ENCODE results near the gene SNAPC2. TPM values are rescaled to one million over a fixed set of nuclear protein-coding genes. Genes with fewer than 3 reads are reported as not detected.

The SNAPC2 gene
- total RNA-seq, 2 experiments from 2014 or later, result 18.7 to 20.2 TPM

DNA sequence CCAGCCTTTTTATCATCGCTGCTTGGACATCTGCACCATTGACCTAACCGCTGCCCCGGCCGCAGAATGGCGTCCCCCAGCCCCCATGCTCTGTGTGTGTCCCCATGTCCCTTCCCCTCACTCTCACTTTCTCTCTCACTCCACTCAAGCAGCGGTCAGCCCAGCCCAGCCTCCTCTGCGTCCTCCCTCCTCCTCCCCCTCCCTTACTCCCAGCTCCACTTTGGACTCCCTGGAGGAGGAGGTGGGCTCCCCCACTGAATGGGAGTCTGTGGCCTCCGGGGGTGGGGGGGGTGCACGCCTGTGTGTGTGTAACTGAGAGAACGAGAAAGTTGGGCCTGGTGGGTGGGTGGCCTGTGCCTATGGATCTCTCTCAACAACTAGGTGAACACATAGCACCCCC lies 14.3 kb upstream of the SNAPC2 start:
- ChIA-PET POLR2A (no interaction called here), CTCF (interaction anchor here (1.1 kb wide), 1 partner anchor 37 kb away, joined by 6 read pairs; no protein-coding TSS in a partner anchor)
- Mint-ChIP-seq H3K27me3 (peaks cover 3% of the 10 kb centered on the region), H3K27ac (no peak overlapping the region), H3K9me3 (peaks cover 2% of the 10 kb centered on the region), H3K36me3 (peaks cover 13% of the 10 kb centered on the region), H3K4me3 (peak overlapping the region; percentile 48), H3K4me1 (ENCODE audit: low read depth) (peaks cover 21% of the 10 kb centered on the region)
- intact Hi-C loops (cut with micrococcal nuclease), result no loop called here
- no peak for DNase-seq

DNA sequence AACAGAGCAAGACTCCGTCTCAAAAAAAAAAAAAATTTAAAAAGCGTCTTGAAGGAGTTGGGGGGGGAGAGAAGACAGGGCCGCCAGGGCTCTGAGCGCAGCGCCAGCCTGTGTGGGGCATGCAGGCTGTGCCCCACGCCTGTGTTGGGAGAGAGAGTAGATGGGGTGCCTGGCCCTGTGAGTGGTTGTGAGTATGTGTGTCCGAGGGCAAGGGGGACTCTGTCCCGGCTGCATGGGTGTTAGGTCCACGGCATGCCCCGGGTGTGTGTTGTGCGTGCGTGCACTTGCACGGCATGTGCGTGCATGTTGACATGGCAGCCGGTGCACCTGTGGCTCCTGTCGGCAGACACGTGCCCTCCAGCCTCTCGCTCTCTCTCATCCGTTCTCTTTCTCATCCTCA lies 13.0 kb upstream of the SNAPC2 start:
- intact Hi-C loops (cut with micrococcal nuclease), result no loop called here
- peaks cover 21% of the 10 kb centered on the region for H3K4me1 Mint-ChIP-seq (ENCODE audit: low read depth)
- ChIA-PET POLR2A (interaction anchor here (0.7 kb wide), 1 partner anchor 13 kb away, joined by 3 read pairs; the partner anchor contains the start of gene SNAPC2), CTCF (no interaction called here)
- no peak overlapping the region for H3K4me3 Mint-ChIP-seq
- H3K36me3 Mint-ChIP-seq, result peaks cover 21% of the 10 kb centered on the region
- peaks cover 3% of the 10 kb centered on the region for H3K27me3 Mint-ChIP-seq
- H3K27ac Mint-ChIP-seq, result no peak overlapping the region
- DNase-seq, result no peak
- H3K9me3 Mint-ChIP-seq, result peaks cover 2% of the 10 kb centered on the region

DNA sequence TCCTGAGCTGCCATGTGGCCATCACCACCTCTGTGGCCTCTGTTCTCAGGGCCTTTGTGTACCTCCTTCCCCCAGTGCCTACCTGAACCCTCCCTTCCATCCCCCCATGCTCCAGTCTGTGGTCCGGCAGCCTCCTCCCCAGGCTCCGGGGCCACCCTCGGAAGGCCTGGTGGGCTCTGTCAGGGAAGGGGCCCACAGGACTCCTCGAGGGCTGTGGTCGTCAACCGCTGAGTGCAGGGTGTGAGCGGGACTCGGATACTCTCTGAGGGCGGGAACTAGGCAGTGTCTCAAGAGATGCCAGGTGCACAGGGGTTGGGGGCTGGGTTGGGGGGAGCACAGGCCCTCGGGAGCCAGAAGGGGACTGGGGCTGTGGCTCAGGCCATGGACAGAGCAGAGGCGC lies 12.6 kb upstream of the SNAPC2 start:
- POLR2A ChIA-PET, result no interaction called here
- H3K36me3 Mint-ChIP-seq, result peaks cover 22% of the 10 kb centered on the region
- peaks cover 3% of the 10 kb centered on the region for H3K27me3 Mint-ChIP-seq

GRCh38 chr19:7908078-7908699 lies 11.9 kb upstream of the SNAPC2 start:
- intact Hi-C loops (cut with micrococcal nuclease), result no loop called here

More for the DNA sequence above, 12.6 kb upstream of the SNAPC2 start:
- DNase-seq, result no peak
- Mint-ChIP-seq H3K9me3 (peaks cover 2% of the 10 kb centered on the region), H3K4me3 (no peak overlapping the region), H3K4me1 (ENCODE audit: low read depth) (peaks cover 19% of the 10 kb centered on the region), H3K27ac (no peak overlapping the region)
- CTCF ChIA-PET, result no interaction called here
- intact Hi-C loops (cut with micrococcal nuclease), result no loop called here

DNA sequence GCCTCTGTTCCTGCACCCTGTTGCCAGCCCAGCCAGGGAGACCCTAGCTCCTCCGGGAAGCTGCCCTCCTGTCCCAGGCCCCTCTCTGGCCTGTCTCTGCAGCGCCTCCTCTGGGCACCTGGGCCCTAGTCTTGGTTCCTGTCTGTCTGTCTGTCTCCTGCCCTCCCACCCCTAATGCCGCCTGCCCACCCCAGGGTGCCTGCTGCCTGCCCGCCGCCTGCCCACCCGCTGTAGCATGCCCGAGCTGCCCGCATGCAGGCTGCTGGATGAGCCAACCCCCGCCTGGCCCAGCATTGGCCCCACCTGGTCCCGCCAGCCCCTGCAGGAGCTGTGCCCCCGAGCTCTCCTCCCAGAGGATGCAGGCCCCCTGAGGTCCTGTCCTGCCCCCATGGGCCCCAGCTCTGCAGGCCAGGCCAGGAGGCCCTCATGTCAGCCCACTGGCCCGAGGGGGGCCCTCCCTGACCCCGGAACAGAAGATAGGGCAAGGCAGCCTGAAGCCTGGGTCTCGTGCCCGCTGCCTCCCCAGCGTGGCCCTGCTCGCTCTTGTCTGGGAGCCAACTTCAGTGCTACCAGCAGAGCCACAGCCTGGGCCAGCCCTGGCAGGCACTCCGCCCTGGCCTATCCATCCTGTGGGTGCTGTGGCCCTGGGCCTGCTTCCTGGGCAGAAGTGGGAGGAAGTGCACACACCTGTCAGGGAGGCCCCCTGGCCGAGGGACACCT lies 11.2 kb upstream of the SNAPC2 start:
- intact Hi-C loops (cut with micrococcal nuclease), result no loop called here
- Mint-ChIP-seq H3K4me1 (ENCODE audit: low read depth) (peaks cover 15% of the 10 kb centered on the region), H3K27ac (no peak overlapping the region), H3K36me3 (peaks cover 25% of the 10 kb centered on the region), H3K4me3 (no peak overlapping the region), H3K27me3 (no peaks in the 10 kb centered on the region), H3K9me3 (no peaks in the 10 kb centered on the region)
- ChIA-PET POLR2A (no interaction called here), CTCF (interaction anchor here (1.0 kb wide), 1 partner anchor 39 kb away, joined by 3 read pairs; no protein-coding TSS in a partner anchor)
- no peak for DNase-seq

More at GRCh38 chr19:7908078-7908699, 11.9 kb upstream of the SNAPC2 start:
- H3K9me3 Mint-ChIP-seq, result peaks cover 2% of the 10 kb centered on the region
- H3K27me3 Mint-ChIP-seq, result peaks cover 3% of the 10 kb centered on the region
- DNase-seq, result no peak
- POLR2A ChIA-PET, result no interaction called here
- no peak overlapping the region for H3K4me3 Mint-ChIP-seq
- CTCF ChIA-PET, result no interaction called here
- peaks cover 26% of the 10 kb centered on the region for H3K36me3 Mint-ChIP-seq
- H3K27ac Mint-ChIP-seq, result no peak overlapping the region
- peaks cover 18% of the 10 kb centered on the region for H3K4me1 Mint-ChIP-seq (ENCODE audit: low read depth)

DNA sequence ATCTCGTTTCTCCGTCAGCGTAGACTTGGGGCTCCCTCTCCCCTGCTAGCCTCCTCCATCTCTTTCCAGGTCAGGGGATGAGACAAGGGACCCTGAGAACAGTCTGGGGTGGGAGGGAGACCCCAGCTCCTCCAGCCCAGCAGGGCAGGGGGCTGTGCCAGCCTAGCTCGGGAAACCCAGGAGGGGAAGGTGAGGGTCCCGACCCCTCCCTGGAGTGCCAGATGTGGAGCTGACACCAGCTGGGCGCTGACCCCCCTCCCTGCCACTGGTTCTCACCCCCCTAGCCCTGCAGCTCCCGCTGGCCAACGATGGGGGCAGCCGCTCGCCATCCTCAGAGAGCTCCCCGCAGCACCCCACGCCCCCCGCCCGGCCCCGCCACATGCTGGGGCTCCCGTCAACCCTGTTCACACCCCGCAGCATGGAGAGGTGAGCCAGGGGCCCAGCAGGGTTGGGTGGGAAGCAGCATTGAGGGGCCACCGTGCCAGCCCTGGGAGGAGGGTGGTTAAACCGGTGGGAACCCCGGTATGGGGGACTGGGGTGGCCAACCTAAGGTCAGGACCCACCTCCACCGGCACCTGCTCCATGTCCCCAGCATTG lies 10.6 kb upstream of the SNAPC2 start:
- no peaks in the 10 kb centered on the region for H3K9me3 Mint-ChIP-seq
- peaks cover 14% of the 10 kb centered on the region for H3K4me1 Mint-ChIP-seq (ENCODE audit: low read depth)
- DNase-seq, result no peak
- no peaks in the 10 kb centered on the region for H3K27me3 Mint-ChIP-seq
- no peak overlapping the region for H3K4me3 Mint-ChIP-seq
- CTCF ChIA-PET, result interaction anchor here (1.0 kb wide), 1 partner anchor 40 kb away, joined by 3 read pairs; no protein-coding TSS in a partner anchor
- POLR2A ChIA-PET, result no interaction called here
- intact Hi-C loops (cut with micrococcal nuclease), result no loop called here
- H3K27ac Mint-ChIP-seq, result no peak overlapping the region
- H3K36me3 Mint-ChIP-seq, result peaks cover 25% of the 10 kb centered on the region

DNA sequence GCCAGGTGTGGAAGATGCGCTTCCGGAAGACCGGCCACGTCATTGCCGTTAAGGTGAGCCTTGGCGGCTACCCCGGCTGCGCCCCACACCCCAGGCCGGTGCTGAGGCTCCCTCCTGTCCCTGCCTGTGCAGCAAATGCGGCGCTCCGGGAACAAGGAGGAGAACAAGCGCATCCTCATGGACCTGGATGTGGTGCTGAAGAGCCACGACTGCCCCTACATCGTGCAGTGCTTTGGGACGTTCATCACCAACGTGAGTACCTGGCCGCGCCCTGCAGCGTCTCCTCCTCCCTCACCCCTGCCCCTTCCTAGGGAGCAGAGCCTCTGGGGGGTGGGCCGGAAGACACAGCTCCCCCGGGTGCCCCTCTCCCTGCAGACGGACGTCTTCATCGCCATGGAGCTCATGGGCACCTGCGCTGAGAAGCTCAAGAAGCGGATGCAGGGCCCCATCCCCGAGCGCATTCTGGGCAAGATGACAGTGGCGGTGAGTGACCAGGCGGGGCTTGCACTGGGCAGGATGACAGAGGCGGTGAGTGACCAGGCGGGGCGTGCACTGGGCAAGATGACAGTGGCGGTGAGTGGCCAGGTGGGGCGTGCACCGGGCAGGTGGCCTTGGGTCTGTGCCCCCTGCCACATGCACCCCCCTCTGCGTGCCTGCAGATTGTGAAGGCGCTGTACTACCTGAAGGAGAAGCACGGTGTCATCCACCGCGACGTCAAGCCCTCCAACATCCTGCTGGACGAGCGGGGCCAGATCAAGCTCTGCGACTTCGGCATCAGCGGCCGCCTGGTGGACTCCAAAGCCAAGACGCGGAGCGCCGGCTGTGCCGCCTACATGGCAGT lies 9.6 kb upstream of the SNAPC2 start:
- Mint-ChIP-seq H3K36me3 (peaks cover 19% of the 10 kb centered on the region), H3K27me3 (peaks cover 8% of the 10 kb centered on the region), H3K27ac (no peak overlapping the region), H3K4me3 (no peak overlapping the region), H3K4me1 (ENCODE audit: low read depth) (peaks cover 9% of the 10 kb centered on the region), H3K9me3 (no peaks in the 10 kb centered on the region)
- CTCF ChIA-PET, result no interaction called here
- no peak for DNase-seq
- intact Hi-C loops (cut with micrococcal nuclease), result no loop called here
- POLR2A ChIA-PET, result no interaction called here

- no peak for DNase-seq
- Mint-ChIP-seq H3K27ac (no peak overlapping the region), H3K4me3 (no peak overlapping the region), H3K36me3 (peaks cover 19% of the 10 kb centered on the region), H3K27me3 (peaks cover 13% of the 10 kb centered on the region), H3K9me3 (no peaks in the 10 kb centered on the region), H3K4me1 (ENCODE audit: low read depth) (peaks cover 6% of the 10 kb centered on the region)
- ChIA-PET CTCF (no interaction called here), POLR2A (no interaction called here)
- intact Hi-C loops (cut with micrococcal nuclease), result no loop called here
Observed at GRCh38 chr19:7911508-7912143, 8.5 kb upstream of the SNAPC2 start.

DNA sequence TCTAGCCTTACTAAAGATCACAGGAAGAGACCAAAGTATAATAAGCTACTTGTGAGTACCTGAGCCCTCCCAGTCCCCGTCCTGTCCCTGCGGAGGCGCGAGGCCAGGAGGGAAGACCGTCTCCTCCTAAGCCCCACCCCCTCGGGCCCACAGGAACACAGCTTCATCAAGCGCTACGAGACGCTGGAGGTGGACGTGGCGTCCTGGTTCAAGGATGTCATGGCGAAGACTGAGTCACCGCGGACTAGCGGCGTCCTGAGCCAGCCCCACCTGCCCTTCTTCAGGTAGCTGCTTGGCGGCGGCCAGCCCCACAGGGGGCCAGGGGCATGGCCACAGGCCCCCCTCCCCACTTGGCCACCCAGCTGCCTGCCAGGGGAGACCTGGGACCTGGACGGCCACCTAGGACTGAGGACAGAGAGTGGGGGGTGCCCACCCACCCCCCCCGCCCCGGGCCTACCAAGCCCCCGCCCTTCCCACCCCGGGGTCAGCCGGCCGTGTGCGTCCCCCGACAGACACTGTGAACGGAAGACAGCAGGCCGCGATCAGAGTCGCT lies 7.9 kb upstream of the SNAPC2 start:
- Mint-ChIP-seq H3K4me1 (ENCODE audit: low read depth) (peaks cover 9% of the 10 kb centered on the region), H3K4me3 (no peak overlapping the region), H3K36me3 (peaks cover 19% of the 10 kb centered on the region), H3K27me3 (peaks cover 17% of the 10 kb centered on the region), H3K9me3 (no peaks in the 10 kb centered on the region), H3K27ac (no peak overlapping the region)
- DNase-seq, result no peak
- intact Hi-C loops (cut with micrococcal nuclease), result no loop called here
- ChIA-PET CTCF (no interaction called here), POLR2A (no interaction called here)

- Mint-ChIP-seq H3K4me3 (no peak overlapping the region), H3K36me3 (peaks cover 19% of the 10 kb centered on the region), H3K4me1 (ENCODE audit: low read depth) (peaks cover 11% of the 10 kb centered on the region), H3K9me3 (no peaks in the 10 kb centered on the region), H3K27ac (no peak overlapping the region), H3K27me3 (peaks cover 18% of the 10 kb centered on the region)
- no peak for DNase-seq
- intact Hi-C loops (cut with micrococcal nuclease), result no loop called here
- CTCF ChIA-PET, result no interaction called here
- POLR2A ChIA-PET, result no interaction called here
Observed at GRCh38 chr19:7912697-7913564, 7.2 kb upstream of the SNAPC2 start.

GRCh38 chr19:7913652-7914051 lies 6.5 kb upstream of the SNAPC2 start:
- no peak overlapping the region for H3K4me3 Mint-ChIP-seq
- H3K27me3 Mint-ChIP-seq, result peaks cover 20% of the 10 kb centered on the region
- CTCF ChIA-PET, result no interaction called here
- no peak overlapping the region for H3K27ac Mint-ChIP-seq
- DNase-seq, result no peak
- intact Hi-C loops (cut with micrococcal nuclease), result no loop called here
- POLR2A ChIA-PET, result no interaction called here
- H3K4me1 Mint-ChIP-seq (ENCODE audit: low read depth), result peaks cover 13% of the 10 kb centered on the region
- peaks cover 19% of the 10 kb centered on the region for H3K36me3 Mint-ChIP-seq
- no peaks in the 10 kb centered on the region for H3K9me3 Mint-ChIP-seq

All from activated CD4-positive, alpha-beta memory T cell treated with anti-CD3 and anti-CD28 coated beads for 36 hours (primary cell).